ENCODE data around the gene FREM2. TPM values are rescaled to one million over a fixed set of nuclear protein-coding genes. Genes with fewer than 3 reads are reported as not detected.

The FREM2 gene
- total and polyA plus RNA-seq, 2 donors (not counting 3 experiments of a cell fraction or from before 2014, with no cell fraction given): under 0.01 TPM; not detected in 1

DNA sequence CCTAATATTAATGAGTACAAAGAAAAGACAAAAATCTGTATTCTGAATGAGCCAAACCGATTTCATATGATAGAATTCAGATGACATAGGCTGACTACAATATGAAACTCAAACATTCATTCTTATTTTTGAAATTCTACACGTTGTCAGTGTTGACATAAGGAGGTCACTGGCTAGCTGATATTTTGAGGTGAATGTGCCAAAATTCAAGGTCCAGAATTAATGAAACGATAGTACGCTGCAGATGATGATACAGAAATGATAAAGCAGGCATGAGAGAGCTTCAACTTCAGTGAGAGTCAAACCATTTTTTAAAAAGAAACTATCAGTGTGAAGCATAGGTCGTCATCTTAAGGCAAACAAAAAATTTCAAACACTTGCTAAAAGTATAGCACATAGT lies 88.2 kb downstream of the FREM2 start:
- Histone ChIP-seq H3K9ac (replicated peaks; ENCODE audit: extremely low read depth, insufficient read depth, low read length) (no peak overlapping the region), H2AFZ (ENCODE audit: low read depth, low read length) (no peak overlapping the region), H3K9me3 (replicated peaks; ENCODE audit: control insufficient read depth, insufficient read depth, low read length) (no peaks in the 10 kb centered on the region), H3K27ac (ENCODE audit: insufficient read depth, low read depth, low read length) (no peak overlapping the region), H3K4me1 (ENCODE audit: control insufficient read depth, extremely low read depth, insufficient read depth, low read length) (no peaks in the 10 kb centered on the region), H3K9me1 (replicated peaks; ENCODE audit: control insufficient read depth, extremely low read depth, insufficient read depth, low read length) (no peaks in the 10 kb centered on the region), H3K4me2 (ENCODE audit: insufficient read depth, low read length) (no peak overlapping the region), H3K27me3 (ENCODE audit: control insufficient read depth in 2 of 2, insufficient read depth in 2 of 2, low read length in 2 of 2) (no peaks in the 10 kb centered on the region), H4K20me1 (replicated peaks; ENCODE audit: control insufficient read depth, extremely low read depth, insufficient read depth, low read length) (no peaks in the 10 kb centered on the region), H3K36me3 (ENCODE audit: control insufficient read depth in 2 of 2, extremely low read depth in 1 of 2, insufficient read depth in 2 of 2, low read length in 2 of 2) (no peaks in the 10 kb centered on the region), H3K4me3 (replicated peaks in 1 of 3; ENCODE audit: insufficient read depth in 1 of 3, low read depth in 1 of 3, low read length in 3 of 3) (no peak overlapping the region), H3K79me2 (ENCODE audit: control insufficient read depth, insufficient read depth, low read length) (no peaks in the 10 kb centered on the region)
- no peak for TF ChIP-seq JUN (IDR thresholded peaks at IDR 0.05; ENCODE audit: borderline replicate concordance, insufficient read depth, insufficient read length, low read depth)
- TF ChIP-seq EZH2 (IDR thresholded peaks at IDR 0.05; ENCODE audit: borderline replicate concordance, low read depth, low read length, severe bottlenecking): no peak
- TF ChIP-seq FOS (IDR thresholded peaks at IDR 0.05; ENCODE audit: borderline replicate concordance, insufficient read depth, low read length): no peak
- TF ChIP-seq POLR2A (IDR thresholded peaks at IDR 0.05; ENCODE audit: low read depth, low read length): no peak
- TF ChIP-seq, protein P1, sequence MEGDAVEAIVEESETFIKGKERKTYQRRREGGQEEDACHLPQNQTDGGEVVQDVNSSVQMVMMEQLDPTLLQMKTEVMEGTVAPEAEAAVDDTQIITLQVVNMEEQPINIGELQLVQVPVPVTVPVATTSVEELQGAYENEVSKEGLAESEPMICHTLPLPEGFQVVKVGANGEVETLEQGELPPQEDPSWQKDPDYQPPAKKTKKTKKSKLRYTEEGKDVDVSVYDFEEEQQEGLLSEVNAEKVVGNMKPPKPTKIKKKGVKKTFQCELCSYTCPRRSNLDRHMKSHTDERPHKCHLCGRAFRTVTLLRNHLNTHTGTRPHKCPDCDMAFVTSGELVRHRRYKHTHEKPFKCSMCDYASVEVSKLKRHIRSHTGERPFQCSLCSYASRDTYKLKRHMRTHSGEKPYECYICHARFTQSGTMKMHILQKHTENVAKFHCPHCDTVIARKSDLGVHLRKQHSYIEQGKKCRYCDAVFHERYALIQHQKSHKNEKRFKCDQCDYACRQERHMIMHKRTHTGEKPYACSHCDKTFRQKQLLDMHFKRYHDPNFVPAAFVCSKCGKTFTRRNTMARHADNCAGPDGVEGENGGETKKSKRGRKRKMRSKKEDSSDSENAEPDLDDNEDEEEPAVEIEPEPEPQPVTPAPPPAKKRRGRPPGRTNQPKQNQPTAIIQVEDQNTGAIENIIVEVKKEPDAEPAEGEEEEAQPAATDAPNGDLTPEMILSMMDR (IDR thresholded peaks at IDR 0.05; ENCODE audit: extremely low read depth in 1 of 2, insufficient read depth in 1 of 2, low read depth in 1 of 2, low read length in 2 of 2): no peak
- no peak for TF ChIP-seq MYC (IDR thresholded peaks at IDR 0.05; ENCODE audit: low read depth, low read length)
- TF ChIP-seq, protein P2, sequence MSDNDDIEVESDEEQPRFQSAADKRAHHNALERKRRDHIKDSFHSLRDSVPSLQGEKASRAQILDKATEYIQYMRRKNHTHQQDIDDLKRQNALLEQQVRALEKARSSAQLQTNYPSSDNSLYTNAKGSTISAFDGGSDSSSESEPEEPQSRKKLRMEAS (IDR thresholded peaks at IDR 0.05; ENCODE audit: insufficient read depth, insufficient read length): no peak
- no peak for TF ChIP-seq POLR2AphosphoS5 (IDR thresholded peaks at IDR 0.05; ENCODE audit: insufficient read depth, low read depth, low read length)
- no peak for TF ChIP-seq GATA2 (IDR thresholded peaks at IDR 0.05; ENCODE audit: insufficient read depth, insufficient read length, low read depth, low read length)
- FAIRE-seq: no peak
- ChIA-PET POLR2A (no interaction called here), CTCF (interaction anchor here (1.3 kb wide), 1 partner anchor 15 kb away, joined by 3 read pairs; no protein-coding TSS in a partner anchor)
- no TSS peak for BruUV-seq (replicated peaks)
- dilution Hi-C loops (cut with MboI; ENCODE audit: extremely low pct_ligation_motif_present, low sequenced_read_pairs) (no loop called here), intact Hi-C loops (cut with micrococcal nuclease) (no loop called here)
- no peak for DNase-seq (ENCODE audit: low read depth, low spot score)

Data from endothelial cell of umbilical vein (primary cell).